HepG2 (cell line): ENCODE data around the gene PRPSAP1. TPM values are rescaled to one million over a fixed set of nuclear protein-coding genes. Genes with fewer than 3 reads are reported as not detected.

Experiments
- ATAD3A ChIP-seq: sonication (generic); formaldehyde crosslinking; IDR thresholded peaks from 2 replicates; pipeline ENCODE4 v1.4.0; 2020; ENCODE audit warnings: missing genetic modification reagents
- CAMTA2 ChIP-seq: sonication (generic); formaldehyde crosslinking; IDR thresholded peaks from 2 replicates; pipeline ENCODE4 v1.4.0; 2020; ENCODE audit warnings: mild to moderate bottlenecking, missing genetic modification reagents, borderline replicate concordance
- CENPX ChIP-seq: sonication (generic); formaldehyde crosslinking; IDR thresholded peaks from 2 replicates; pipeline ENCODE4 v1.9.0; 2021; ENCODE audit warnings: mild to moderate bottlenecking, missing genetic modification reagents, moderate library complexity
- FLYWCH1 ChIP-seq: sonication (generic); formaldehyde crosslinking; IDR thresholded peaks from 2 replicates; pipeline ENCODE4 v1.8.1; 2023; ENCODE audit warnings: mild to moderate bottlenecking, missing genetic modification reagents
- FOXO1 ChIP-seq: sonication (generic); formaldehyde crosslinking; IDR thresholded peaks from 2 replicates; pipeline ENCODE4 v1.4.0; 2020; ENCODE audit warnings: missing genetic modification reagents
- HNRNPK ChIP-seq: fragments of 200-400 bp; formaldehyde crosslinking; IDR thresholded peaks from 2 replicates; pipeline ENCODE4 v1.6.1; 2018; ENCODE audit warnings: low read length, low read depth, moderate library complexity, mild to moderate bottlenecking; ENCODE audit not compliant: poor library complexity, severe bottlenecking
- IRF9 ChIP-seq: sonication (generic); formaldehyde crosslinking; IDR thresholded peaks from 2 replicates; pipeline ENCODE4 v1.8.0; 2022; ENCODE audit warnings: missing genetic modification reagents, mild to moderate bottlenecking, borderline replicate concordance
- KDM5A ChIP-seq: fragments of 200-600 bp; sonication (generic); IDR thresholded peaks from 2 replicates; pipeline ENCODE4 v1.7.0; 2018; ENCODE audit warnings: antibody characterized with exemption, mild to moderate bottlenecking, low read length, borderline replicate concordance
- MXI1 ChIP-seq: IDR thresholded peaks from 3 replicates; pipeline ENCODE4 v1.6.1; 2012; ENCODE audit warnings: low read depth, low read length, inconsistent platforms, borderline replicate concordance
- NRL ChIP-seq: sonication (generic); formaldehyde crosslinking; IDR thresholded peaks from 2 replicates; pipeline ENCODE4 v1.5.0; 2020; ENCODE audit warnings: missing genetic modification reagents, mild to moderate bottlenecking, moderate library complexity, borderline replicate concordance
- RFXAP ChIP-seq: sonication (generic); formaldehyde crosslinking; IDR thresholded peaks from 2 replicates; pipeline ENCODE4 v1.4.0; 2020; ENCODE audit warnings: missing genetic modification reagents, borderline replicate concordance
- SAP130 ChIP-seq: IDR thresholded peaks from 2 replicates; pipeline ENCODE4 v1.6.1; 2016; ENCODE audit warnings: low read depth
- SETDB1 ChIP-seq: sonication (generic); formaldehyde crosslinking; IDR thresholded peaks from 2 replicates; pipeline ENCODE4 v1.5.1; 2020; ENCODE audit warnings: missing genetic modification reagents, mild to moderate bottlenecking, borderline replicate concordance
- TCF12 ChIP-seq, 2 experiments: fragments of 450-650 bp in 1 of 2; sonication (generic) in 1 of 2; formaldehyde crosslinking in 1 of 2; IDR thresholded peaks; 2 replicates each; pipeline versions ENCODE4 v1.6.1 to v1.8.0; 2017 to 2022; ENCODE audit warnings: antibody characterized with exemption in 1 of 2, mild to moderate bottlenecking in 1 of 2, missing genetic modification reagents in 1 of 2, moderate library complexity in 1 of 2
- THYN1 ChIP-seq: sonication (generic); formaldehyde crosslinking; IDR thresholded peaks from 2 replicates; pipeline ENCODE4 v1.8.1; 2023; ENCODE audit warnings: low read depth, mild to moderate bottlenecking, moderate library complexity, missing genetic modification reagents, borderline replicate concordance
- YY1 ChIP-seq: IDR thresholded peaks from 2 replicates; pipeline ENCODE4 v1.6.1; 2011; ENCODE audit warnings: low read length, low read depth, moderate library complexity, mild to moderate bottlenecking; ENCODE audit not compliant: insufficient read depth, insufficient replicate concordance
- ZBTB42 ChIP-seq: sonication (generic); formaldehyde crosslinking; IDR thresholded peaks from 2 replicates; pipeline ENCODE4 v1.5.0; 2020; ENCODE audit warnings: mild to moderate bottlenecking, missing genetic modification reagents
- polyA plus RNA-seq, 8 experiments: library from polyadenylated mRNA; depleted of rRNA in 3 of 8; stranded (reverse) in 7 of 8; unstranded in 1 of 8; fragments of >200 nt; fragmentation: Illumina TruSeq in 4 of 8; extraction: Trizol in 4 of 8; gene quantifications; 2 replicates each; pipeline versions ENCODE4 v1.2.1 to v1.2.3, GENCODE V29; 2011 to 2016; ENCODE audit warnings: low read depth in 4 of 8, missing spikeins in 1 of 8, mixed read lengths in 1 of 8; ENCODE audit not compliant: insufficient read depth in 1 of 8
- total RNA-seq, 5 experiments: library from RNA; depleted of rRNA; stranded (reverse); fragments of >200 nt; fragmentation: Illumina TruSeq; extraction: Trizol; gene quantifications; 2 replicates each; pipeline ENCODE4 v1.2.3, GENCODE V29; 2016; ENCODE audit warnings: low read depth in 1 of 5
- TF ChIP-seq, protein P1 (sequence below): sonication (generic); formaldehyde crosslinking; IDR thresholded peaks from 2 replicates; pipeline ENCODE4 v1.5.0; 2020; ENCODE audit warnings: missing genetic modification reagents, mild to moderate bottlenecking, borderline replicate concordance
- TF ChIP-seq, protein P2 (sequence below): sonication (generic); formaldehyde crosslinking; IDR thresholded peaks from 2 replicates; pipeline ENCODE4 v1.4.0; 2020; ENCODE audit warnings: missing genetic modification reagents
- TF ChIP-seq, protein P3 (sequence below): sonication (generic); formaldehyde crosslinking; IDR thresholded peaks from 2 replicates; pipeline ENCODE4 v1.9.0; 2022; ENCODE audit warnings: low read depth, missing genetic modification reagents
- TF ChIP-seq, protein P4 (sequence below): sonication (generic); formaldehyde crosslinking; IDR thresholded peaks from 2 replicates; pipeline ENCODE4 v1.5.0; 2020; ENCODE audit warnings: missing genetic modification reagents

Gene PRPSAP1
- total and polyA plus RNA-seq, 2 of the 13 experiments (the other 11 are each of a cell fraction or from before 2014, with no cell fraction given), result 91.1 to 314 TPM

DNA sequence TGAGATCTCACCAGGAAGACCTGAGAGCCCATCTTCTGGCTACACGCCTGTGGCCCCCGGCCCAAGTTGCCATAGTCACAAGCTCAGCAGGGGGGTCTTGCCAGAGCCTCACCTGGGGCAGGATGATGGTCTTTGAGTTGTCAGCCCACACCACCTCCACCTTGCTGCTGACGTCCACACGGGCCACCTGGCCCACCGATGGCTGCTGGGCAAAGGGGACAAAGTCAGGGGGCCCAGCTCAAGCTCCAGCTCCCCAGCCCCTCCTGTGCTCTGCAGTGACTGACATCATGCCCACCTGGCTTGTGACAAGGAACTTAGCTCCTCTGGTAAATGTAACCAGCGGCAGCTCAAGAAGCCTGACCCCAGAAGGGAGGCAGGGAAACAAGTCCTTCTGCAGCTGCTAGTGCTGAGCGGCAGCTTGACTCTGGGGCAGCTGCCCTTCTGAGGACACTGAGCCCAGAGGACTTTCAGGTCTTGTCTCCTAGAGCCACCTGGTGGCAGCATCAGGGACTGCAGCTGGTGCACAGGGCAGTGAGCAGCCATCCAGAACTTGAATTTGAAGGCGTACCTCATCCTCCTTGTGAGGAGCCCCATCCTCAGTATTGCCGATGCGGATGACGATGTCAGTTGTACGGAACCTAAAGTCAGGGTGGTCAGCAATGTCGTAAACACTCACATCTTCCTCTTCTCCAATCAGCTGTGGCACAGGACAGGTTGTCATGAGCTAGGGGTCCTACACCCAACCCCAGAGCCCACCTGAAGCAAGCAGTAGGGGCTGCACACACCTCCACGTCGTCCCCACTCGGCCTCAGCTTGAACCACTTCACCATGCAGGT, 44.2 kb upstream of the PRPSAP1 start (continued):
- TF ChIP-seq, protein P1, sequence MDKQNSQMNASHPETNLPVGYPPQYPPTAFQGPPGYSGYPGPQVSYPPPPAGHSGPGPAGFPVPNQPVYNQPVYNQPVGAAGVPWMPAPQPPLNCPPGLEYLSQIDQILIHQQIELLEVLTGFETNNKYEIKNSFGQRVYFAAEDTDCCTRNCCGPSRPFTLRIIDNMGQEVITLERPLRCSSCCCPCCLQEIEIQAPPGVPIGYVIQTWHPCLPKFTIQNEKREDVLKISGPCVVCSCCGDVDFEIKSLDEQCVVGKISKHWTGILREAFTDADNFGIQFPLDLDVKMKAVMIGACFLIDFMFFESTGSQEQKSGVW (CRISPR knock-in tag), result no peak
- TF ChIP-seq SETDB1, result no peak
- no peak for TF ChIP-seq MXI1
- no peak for TF ChIP-seq CENPX (CRISPR knock-in tag)
- TF ChIP-seq CAMTA2 (CRISPR knock-in tag), result no peak
- TF ChIP-seq, protein P2, sequence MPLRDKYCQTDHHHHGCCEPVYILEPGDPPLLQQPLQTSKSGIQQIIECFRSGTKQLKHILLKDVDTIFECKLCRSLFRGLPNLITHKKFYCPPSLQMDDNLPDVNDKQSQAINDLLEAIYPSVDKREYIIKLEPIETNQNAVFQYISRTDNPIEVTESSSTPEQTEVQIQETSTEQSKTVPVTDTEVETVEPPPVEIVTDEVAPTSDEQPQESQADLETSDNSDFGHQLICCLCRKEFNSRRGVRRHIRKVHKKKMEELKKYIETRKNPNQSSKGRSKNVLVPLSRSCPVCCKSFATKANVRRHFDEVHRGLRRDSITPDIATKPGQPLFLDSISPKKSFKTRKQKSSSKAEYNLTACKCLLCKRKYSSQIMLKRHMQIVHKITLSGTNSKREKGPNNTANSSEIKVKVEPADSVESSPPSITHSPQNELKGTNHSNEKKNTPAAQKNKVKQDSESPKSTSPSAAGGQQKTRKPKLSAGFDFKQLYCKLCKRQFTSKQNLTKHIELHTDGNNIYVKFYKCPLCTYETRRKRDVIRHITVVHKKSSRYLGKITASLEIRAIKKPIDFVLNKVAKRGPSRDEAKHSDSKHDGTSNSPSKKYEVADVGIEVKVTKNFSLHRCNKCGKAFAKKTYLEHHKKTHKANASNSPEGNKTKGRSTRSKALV (CRISPR knock-in tag), result peak; percentile 61; the same call in 1 of the 2 replicates
- peak; percentile 40; the same call in 1 of the 2 replicates for TF ChIP-seq SAP130 (CRISPR knock-in tag)
- no peak for TF ChIP-seq TCF12 (IDR thresholded peaks at IDR 0.05)
- TF ChIP-seq TCF12 (CRISPR knock-in tag; IDR thresholded peaks at IDR 0.05), result no peak
- no peak for TF ChIP-seq ZBTB42
- TF ChIP-seq KDM5A, result no peak
- peak; percentile 21 for TF ChIP-seq FOXO1 (CRISPR knock-in tag)
- TF ChIP-seq HNRNPK, result no peak
- TF ChIP-seq RFXAP (CRISPR knock-in tag), result 0 out of 2 replicates have a peak, but pooled peaks have one; percentile 55
- peak; percentile 74; the same call in 1 of the 2 replicates for TF ChIP-seq FLYWCH1
- peak; percentile 20; the same call in 1 of the 2 replicates for TF ChIP-seq NRL (CRISPR knock-in tag)
- no peak for TF ChIP-seq THYN1
- TF ChIP-seq IRF9 (CRISPR knock-in tag), result peak; percentile 52; the same call in 1 of the 2 replicates
- TF ChIP-seq YY1, result no peak
- TF ChIP-seq, protein P3, sequence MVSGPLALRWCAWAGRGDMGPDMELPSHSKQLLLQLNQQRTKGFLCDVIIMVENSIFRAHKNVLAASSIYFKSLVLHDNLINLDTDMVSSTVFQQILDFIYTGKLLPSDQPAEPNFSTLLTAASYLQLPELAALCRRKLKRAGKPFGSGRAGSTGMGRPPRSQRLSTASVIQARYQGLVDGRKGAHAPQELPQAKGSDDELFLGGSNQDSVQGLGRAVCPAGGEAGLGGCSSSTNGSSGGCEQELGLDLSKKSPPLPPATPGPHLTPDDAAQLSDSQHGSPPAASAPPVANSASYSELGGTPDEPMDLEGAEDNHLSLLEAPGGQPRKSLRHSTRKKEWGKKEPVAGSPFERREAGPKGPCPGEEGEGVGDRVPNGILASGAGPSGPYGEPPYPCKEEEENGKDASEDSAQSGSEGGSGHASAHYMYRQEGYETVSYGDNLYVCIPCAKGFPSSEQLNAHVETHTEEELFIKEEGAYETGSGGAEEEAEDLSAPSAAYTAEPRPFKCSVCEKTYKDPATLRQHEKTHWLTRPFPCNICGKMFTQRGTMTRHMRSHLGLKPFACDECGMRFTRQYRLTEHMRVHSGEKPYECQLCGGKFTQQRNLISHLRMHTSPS (CRISPR knock-in tag), result no peak
- TF ChIP-seq ATAD3A, result no peak
- TF ChIP-seq, protein P4, sequence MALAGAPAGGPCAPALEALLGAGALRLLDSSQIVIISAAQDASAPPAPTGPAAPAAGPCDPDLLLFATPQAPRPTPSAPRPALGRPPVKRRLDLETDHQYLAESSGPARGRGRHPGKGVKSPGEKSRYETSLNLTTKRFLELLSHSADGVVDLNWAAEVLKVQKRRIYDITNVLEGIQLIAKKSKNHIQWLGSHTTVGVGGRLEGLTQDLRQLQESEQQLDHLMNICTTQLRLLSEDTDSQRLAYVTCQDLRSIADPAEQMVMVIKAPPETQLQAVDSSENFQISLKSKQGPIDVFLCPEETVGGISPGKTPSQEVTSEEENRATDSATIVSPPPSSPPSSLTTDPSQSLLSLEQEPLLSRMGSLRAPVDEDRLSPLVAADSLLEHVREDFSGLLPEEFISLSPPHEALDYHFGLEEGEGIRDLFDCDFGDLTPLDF (CRISPR knock-in tag), result no peak
